ENCODE measurements around the gene IL13RA2.

Gene IL13RA2

DNA sequence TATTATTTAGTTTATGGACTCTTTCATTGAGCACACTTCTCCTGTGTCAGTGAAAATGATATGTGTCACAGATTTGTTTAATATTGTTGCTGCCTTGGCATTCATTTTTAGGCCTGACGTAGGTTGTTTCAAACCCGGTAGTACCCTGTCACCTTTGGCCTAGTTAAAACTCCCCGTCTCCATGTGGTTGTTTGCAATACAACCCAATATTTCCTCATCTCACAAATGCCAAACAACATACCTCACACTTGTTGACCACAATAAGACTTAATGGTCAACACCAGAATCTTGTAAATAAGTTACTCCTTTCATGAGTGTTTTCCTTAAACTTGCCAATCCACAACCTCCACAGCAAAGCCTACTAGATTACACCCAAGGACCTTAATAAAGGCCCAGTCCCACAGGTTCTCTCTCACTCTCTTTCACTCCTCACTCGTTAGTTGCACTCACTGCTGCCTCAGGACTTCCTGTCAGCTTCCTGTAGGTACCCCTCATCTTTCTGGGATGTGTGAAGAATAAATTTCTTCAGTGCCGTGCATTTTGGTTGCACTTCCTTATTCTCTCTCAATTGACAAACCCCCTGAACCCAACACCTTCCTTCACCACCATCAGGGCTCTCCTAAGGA is 31.3 kb downstream of the IL13RA2 start:
- no peak for DNase-seq

DNA sequence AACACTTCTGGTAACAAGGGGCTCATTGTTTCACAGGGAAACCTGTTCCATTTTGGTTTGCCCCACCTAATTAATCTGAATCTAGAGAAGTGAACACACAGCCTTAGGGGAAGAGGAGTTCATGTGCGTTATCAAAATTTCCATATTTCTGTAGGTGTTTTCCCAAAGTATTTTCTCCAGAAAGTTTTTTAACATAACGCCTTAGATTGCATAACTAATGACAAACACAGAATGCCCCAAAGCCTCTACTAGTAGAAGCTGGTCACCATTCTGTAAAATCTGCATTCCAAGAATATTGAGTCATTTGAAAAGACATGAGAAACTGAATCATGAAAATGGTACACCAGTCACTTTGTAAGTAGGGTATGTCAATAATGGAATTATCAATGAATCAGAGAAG is 41.1 kb downstream of the IL13RA2 start:
- DNase-seq = no peak

DNA sequence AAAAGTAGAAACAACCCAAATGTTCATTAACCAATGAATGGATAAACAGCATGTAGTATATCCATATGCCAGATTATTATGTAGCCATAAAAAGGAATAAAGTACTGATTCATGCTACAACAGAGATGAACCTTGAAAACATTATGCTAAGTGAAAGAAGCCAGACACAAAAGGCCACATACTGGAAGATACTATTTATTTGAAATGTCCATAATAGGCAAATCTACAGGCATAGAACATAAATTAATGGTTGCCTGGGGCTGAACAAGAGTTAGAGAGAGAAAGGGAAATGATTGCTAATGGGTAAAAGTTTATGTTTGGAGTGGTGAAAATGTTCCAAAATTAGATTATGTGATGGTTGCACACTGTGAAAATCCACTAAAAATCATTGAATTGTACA is 44.4 kb downstream of the IL13RA2 start:
- DNase-seq = no peak

DNA sequence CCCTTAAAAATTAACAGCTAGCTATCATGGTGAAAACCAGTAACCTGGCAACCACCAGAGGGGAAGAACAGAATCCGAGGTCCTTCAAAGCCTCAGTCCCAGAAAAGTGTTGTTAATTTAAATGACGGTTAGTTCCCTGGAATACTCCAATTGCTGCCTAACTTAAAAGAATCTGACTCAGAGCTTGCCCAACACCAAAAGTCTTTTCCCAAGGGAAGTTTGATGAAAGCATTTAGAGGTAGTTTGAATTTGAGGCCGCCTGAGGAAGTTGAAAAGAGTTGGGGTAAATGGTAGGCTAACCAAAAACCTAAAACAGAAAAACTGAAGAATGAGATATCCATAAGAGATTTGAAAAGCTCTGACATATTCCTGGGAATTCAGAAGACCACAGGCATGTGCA is 46.6 kb downstream of the IL13RA2 start:
- no peak for DNase-seq

DNA sequence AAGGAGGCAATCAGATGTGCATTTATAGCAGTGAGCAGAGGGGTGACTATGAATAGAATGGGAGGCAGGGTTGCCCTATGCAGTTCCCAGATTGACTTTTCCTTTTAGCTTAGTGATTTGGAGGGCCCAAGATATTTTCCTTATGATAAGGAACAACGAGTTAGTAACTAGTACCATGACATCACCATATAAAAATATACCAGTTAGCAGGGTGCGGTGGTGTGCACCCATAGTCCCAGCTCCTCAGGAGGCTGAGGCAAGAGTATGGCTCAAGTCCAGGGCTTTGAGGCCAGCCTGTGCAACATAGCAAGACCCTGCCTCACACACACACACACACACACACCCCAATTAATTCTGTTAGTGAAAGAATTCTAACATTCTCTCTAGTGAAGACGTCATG is 53.0 kb downstream of the IL13RA2 start:
- DNase-seq = no peak

DNA sequence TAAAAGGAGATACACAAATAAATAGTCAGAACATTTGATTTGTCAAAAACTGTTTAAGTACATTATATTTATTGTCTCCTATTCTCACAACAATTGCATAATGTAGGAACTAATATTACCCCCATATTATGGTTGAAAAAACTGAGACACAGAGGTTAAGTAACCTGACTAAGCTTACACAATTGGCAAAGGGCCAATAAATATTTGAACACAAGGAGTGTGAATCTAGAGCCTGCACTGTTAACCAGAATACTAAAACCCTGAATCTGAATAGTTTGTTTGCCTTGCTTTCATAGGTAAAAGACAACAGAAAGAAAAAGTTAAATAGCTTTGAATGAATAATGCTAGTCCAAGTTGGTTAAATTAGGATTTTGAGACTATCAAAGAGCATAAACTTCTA is 55.2 kb downstream of the IL13RA2 start:
- no peak for DNase-seq

DNA sequence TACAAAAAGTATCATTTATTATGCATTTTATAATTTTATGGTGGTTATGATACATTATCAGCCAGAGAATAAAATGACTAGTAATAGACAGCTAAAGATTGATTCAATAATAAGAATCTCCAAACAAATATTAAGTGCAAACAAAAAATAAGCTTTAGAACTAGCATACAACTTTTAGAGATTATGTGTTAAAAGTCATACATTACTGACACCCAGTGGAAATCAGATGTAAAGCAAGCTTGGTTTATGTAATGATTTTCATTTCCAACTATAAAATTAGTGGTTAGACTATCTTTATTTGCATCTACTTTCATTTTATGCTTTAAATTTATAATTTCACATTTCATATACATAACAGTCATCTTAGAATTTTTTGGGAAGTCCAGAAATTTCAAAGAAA is 57.7 kb downstream of the IL13RA2 start:
- DNase-seq = no peak
